HL-60/S4 (cell line): Measurements from ENCODE around the gene ZNF256.
"Not testable (repeated sequence)": the region's sequence is repeated elsewhere in the genome, so short reads cannot be mapped to it uniquely, and the experiment has no call there.

Source experiments
- in situ Hi-C: fragments of 300-500 bp; cut with MboI; formaldehyde crosslinking; loops from 2 replicates; pipeline ENCODE4 v1.14.3; 2022; ENCODE audit warnings: low sequenced_read_pairs

The ZNF256 gene

GRCh38 chr19:57947419-57948134, at the start of gene ZNF256:
ZNF256 (minus strand) TSS chr19:57947706; CDS start chr19:57947474, 232 bp downstream.
- in situ Hi-C loops, result no loop called here

- in situ Hi-C loops, result no loop called here
These were observed 45.3 kb upstream of the ZNF256 start for GRCh38 chr19:57992841-57993240.

GRCh38 chr19:57978586-57979289, 31.2 kb upstream of the ZNF256 start:
- in situ Hi-C loops, result no loop called here

DNA sequence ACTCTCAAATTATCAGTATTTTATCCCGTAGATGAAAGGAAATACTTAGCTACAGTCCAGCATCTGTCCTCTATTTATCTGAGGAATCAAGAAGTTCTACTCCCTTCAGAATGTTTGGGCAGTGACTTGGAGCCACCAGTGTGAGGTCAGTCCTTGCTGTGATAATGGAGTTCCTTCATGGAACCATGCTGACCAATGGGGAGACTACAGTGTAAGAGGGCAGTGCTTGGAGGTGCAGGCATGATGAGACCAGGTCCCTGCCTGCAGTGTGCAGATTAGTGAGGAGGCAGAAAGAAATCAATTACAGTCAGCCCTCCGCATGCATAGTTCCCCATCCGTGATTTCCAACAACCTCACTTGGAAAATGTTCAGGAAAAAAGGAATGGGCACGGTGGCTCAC, 26.9 kb upstream of the ZNF256 start, which contains the start of gene C19orf18:
TSS of gene C19orf18 (minus strand) at position 101 of the 400 bp plus-strand sequence. CDS start 102 bp downstream, outside the sequence.
- in situ Hi-C loops, result no loop called here

DNA sequence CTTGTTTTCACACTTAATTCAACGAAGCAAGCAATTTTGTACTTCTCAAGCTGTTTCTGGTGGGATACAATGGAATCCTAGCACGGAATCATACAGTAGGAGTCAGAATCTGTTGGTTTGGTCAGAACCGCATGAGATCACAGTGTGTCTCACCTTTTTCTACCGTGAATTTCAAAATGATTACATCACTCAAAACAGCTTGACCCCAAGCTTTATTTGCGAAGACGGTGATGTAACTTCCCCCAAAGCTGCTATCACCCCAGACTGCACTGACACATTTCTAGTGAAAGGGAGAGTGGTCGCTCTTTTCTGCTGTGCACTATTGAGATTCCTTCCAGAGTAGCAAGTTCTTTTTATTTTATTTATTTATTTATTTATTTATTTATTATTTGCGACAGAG, 17.3 kb upstream of the ZNF256 start:
- in situ Hi-C loops, result no loop called here

DNA sequence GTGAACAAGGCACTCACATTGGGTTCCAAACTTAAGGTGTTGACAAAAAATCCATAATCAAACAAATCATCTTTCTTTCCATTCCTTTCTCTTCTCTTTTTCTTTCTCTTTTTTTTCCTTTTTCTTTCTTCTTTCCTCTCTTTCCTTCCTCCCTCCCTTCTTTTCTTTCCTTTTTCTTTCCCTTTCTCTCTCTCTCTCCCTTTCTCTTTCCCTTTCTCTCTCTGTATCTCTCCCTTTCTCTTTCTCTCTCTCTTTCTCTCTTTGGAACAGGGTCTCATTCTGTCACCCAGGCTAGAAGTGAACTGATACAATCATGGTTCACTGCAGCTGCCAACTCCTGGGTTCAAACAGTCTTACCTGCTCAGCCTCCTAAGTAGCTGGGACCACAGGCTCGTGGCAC, 14.3 kb upstream of the ZNF256 start:
- in situ Hi-C loops, result no loop called here

GRCh38 chr19:57954996-57955395, 7.5 kb upstream of the ZNF256 start:
- in situ Hi-C loops, result no loop called here

DNA sequence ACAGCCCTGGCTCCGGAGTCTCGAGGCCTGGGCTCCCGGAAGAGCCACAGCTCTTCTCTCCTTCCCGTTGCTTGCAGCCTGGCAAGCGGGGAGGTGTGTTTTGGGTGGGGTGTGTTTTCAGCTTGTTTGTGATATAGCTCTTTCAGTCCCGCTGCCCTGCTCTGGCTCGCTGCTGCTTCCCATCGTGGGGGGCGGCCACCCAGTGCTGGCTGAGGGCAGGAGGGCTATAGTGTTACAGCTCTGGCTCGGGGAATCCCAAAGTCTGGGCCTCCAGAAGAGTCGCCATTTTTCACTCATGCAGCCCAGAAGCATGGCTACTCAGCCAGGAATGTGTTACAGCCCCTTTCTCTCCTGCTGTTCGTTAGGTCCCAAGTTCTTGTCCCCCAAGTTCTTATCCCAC, 2.2 kb upstream of the ZNF256 start:
- in situ Hi-C loops, result no loop called here

- in situ Hi-C loops, result no loop called here
These were observed 1.8 kb upstream of the ZNF256 start for GRCh38 chr19:57949296-57949695.

- in situ Hi-C loops, result no loop called here
These were observed 453 bp downstream of the ZNF256 start for GRCh38 chr19:57947088-57947418.

DNA sequence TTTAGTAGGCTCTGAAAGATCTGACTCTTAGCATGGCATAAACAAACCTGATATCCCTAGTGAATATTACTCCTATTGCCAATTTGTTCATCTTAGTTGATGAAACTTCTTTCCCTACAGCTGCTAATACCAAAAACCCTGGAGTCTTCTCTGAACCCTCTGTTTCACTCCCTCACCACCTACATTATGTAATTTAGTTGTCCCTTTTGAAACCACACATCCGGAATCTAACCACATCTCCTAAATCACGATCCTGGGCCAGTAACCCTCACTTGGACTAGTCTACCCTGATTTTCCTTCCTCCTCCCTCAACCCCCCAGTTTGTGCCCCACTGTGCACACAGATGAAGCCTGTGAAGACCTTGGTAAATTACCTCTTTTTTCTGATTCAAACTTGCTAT, 1.2 kb downstream of the ZNF256 start:
- in situ Hi-C loops, result no loop called here

DNA sequence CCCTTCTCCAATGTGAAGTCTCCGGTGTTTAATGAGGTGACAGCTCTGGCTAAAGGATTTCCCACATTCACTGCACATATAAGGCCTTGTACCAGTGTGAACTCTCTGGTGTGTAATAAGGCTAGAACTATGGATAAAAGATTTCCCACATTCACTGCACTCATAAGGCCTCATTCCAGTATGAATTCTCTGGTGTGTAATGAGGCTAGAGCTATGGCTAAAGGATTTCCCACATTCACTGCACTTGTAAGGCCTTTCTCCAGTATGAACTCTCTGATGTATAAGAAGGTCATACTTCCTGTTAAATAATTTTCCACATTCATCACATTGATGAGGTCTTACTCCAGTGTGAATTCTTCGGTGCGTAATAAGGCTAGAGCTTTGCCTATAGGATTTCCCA, 5.9 kb downstream of the ZNF256 start:
- in situ Hi-C loops, result no loop called here

GRCh38 chr19:57935731-57936130, 11.8 kb downstream of the ZNF256 start:
- in situ Hi-C loops, result no loop called here

- in situ Hi-C loops, result no loop called here
These were observed 12.5 kb downstream of the ZNF256 start, which contains the start of gene ZNF418 for GRCh38 chr19:57934820-57935665. ZNF418 (minus strand) TSS chr19:57935402; CDS start chr19:57933822, 1,580 bp downstream.

- in situ Hi-C loops, result no loop called here
These were observed 19.9 kb downstream of the ZNF256 start for GRCh38 chr19:57927587-57927986.

GRCh38 chr19:57916168-57916995, 31.1 kb downstream of the ZNF256 start, which contains the start of gene ZNF417:
ZNF417 (minus strand) TSS chr19:57916592; CDS start chr19:57916411, 181 bp downstream.
- in situ Hi-C loops, result not testable (repeated sequence)

DNA sequence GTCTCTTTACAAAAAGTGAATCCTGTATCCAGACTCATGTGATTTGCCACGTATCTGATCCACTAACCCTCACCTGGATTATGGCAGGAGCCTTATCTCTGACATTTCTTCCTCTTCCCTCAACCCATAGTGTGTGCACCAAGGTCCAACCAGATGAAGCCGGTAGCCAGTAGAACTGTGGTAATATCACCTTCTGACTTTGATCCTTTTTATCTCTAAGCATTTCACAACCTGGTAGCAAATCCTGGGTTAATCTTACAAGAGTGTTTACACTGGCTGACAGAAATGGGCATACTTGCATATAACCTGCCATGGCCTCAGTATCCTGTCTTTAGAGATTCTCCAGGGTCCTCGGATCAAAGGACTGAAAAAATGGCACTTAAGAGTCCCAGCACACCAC, 33.0 kb downstream of the ZNF256 start:
- in situ Hi-C loops, result no loop called here

DNA sequence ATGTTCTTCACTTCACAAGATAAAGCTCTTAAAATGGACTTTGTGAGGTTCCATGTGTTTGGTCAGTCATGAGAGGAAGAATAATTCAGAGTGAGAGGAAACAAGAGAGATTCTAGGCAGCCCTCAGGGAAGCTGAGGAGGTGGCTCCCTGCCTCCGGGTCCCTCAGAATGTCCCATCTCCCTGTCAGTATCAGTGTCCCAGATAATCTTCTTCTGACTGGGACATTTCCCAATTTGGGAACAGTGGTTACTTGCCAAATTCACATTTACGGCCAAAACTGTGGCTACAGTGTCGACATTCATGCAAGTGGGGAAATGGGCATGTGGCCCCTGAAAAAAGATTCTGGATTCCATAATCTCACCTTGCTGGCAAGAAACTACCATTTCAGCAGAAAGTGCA, 40.1 kb downstream of the ZNF256 start:
- in situ Hi-C loops, result no loop called here

DNA sequence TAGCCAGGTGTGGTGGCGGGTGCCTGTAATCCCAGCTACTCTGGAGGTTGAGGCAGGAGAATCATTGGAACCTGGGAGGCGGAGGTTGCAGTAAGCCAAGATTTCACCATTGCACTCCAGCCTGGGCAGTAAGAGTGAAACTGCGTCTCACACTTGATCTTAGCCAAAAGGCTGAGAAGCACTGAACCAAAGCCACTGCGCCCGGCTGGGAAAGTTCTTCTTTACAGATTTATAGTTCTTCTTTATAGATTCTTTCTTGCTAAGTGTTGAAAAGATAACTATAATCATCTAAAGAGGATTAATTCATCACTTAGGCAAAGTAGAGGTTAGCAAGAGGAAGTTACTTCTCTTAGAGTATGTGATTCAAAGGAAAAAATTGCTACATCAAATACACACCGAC, 42.2 kb downstream of the ZNF256 start:
- in situ Hi-C loops, result no loop called here

DNA sequence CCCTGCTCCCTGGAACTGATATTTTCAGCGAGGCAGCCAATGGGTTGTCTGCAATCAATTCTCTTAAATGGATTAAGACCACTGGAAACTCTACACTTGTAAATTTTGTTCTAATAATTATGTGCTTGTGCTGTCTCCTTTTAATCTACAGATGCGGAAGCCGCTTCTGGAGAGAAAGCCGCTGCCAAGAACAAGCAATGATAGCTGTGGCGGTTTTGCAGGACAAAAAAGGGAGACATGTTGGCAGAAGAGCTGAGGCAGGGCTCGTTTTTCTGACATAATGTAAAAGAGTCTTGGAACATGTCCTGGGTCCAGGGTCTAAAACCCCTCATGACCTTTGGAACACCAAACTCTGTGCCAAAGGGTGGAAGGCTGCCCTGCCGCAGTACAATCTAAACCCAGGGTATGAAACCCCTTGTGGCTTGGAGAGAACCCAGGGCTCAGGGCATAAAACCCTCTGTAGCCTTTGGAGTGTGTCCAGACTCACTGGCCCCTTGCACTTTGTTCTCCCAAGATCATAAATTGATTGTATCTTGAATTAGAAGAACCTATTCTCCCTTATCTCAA, 43.8 kb downstream of the ZNF256 start:
- in situ Hi-C loops, result no loop called here
